ENCODE measurements around the gene ART3. TPM values are rescaled to one million over a fixed set of nuclear protein-coding genes. Genes with fewer than 3 reads are reported as not detected.

ART3 gene
- total RNA-seq, 1 donor from 2014 or later = not detected

DNA sequence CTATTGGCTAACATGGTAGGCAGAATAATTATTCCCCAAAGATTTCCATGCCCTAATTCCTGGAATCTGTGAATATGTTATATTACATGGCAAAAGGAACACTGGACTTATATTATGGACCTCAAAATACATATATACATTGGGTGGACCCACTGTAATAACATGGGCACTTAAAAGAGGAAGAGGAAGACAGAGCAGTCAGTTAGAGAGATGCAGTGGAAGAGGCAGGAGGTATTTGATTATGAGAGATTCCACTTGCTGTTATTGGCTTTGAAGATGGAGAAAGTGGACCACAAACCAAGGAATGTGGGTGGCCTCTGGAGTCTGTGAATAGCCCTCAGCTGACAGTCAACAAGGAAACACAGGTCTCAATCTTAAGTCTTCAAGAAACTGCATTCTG, 14.0 kb upstream of the ART3 start:
- ATAC-seq (ENCODE audit: low read depth) (no peak), DNase-seq (no peak)
- POLR2A ChIA-PET = interaction anchor here (1.0 kb wide), 1 partner anchor 70 kb away, joined by 3 read pairs; the partner anchor contains the start of gene SDAD1
- no peaks in the 10 kb centered on the region for H3K27me3 Mint-ChIP-seq
- H3K36me3 Mint-ChIP-seq (ENCODE audit: low read depth) = no peaks in the 10 kb centered on the region
- CTCF ChIA-PET = interaction anchor here (0.7 kb wide), 1 partner anchor 63 kb away, joined by 3 read pairs; no protein-coding TSS in a partner anchor
- intact Hi-C loops (cut with micrococcal nuclease) = loop anchor here (2.0 kb wide), 1 partner anchor 38 kb away; the partner anchor contains the start of gene CXCL10
- no peak overlapping the region for H3K4me3 Mint-ChIP-seq
- H3K27ac Mint-ChIP-seq = peak overlapping the region; percentile 42
- peaks cover 52% of the 10 kb centered on the region for H3K4me1 Mint-ChIP-seq
- no peaks in the 10 kb centered on the region for H3K9me3 Mint-ChIP-seq
- no peak for TF ChIP-seq CTCF (IDR thresholded peaks at IDR 0.05)

GRCh38 chr4:76061421-76061820, 13.1 kb upstream of the ART3 start:
- Mint-ChIP-seq H3K36me3 (ENCODE audit: low read depth) (no peaks in the 10 kb centered on the region), H3K4me3 (no peak overlapping the region), H3K9me3 (no peaks in the 10 kb centered on the region), H3K27ac (peak overlapping the region; percentile 75), H3K4me1 (peaks cover 43% of the 10 kb centered on the region), H3K27me3 (no peaks in the 10 kb centered on the region)
- ChIA-PET CTCF (interaction anchor here (0.9 to 4.1 kb wide), 3 partner anchors 65 to 144 kb away, joined by 4 to 58 read pairs (median 8); partner anchors contain the start of gene SDAD1), POLR2A (interaction anchor here (0.8 to 2.5 kb wide), 6 partner anchors 46 to 138 kb away, joined by 3 to 23 read pairs (median 8); partner anchors contain the start of genes NAAA, NUP54 and SDAD1)
- ATAC-seq (ENCODE audit: low read depth) = no peak
- intact Hi-C loops (cut with micrococcal nuclease) = loop anchor here (2.0 kb wide), 1 partner anchor 39 kb away; the partner anchor contains the start of gene CXCL10
- TF ChIP-seq CTCF (IDR thresholded peaks at IDR 0.05) = no peak
- no peak for DNase-seq

DNA sequence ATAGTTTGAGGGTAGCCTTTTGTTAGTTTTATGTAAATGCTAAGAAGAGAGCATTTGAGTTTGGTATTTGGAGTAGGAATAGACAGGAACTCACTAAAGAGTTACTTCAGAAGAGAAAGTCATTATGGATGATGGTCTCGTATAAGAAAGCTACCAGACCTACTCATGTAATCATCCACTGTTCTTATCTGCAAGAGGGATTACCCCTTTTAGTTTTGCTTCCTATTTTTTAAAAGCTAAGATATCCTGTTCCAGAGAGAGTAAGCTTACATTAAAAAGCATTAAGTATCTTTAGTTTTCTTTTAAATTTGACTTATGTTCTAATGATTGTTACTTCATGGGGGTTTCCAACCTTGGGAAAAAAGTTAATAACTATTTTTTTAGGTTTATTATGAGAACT, 12.5 kb upstream of the ART3 start:
- H3K4me1 Mint-ChIP-seq = peaks cover 42% of the 10 kb centered on the region
- H3K4me3 Mint-ChIP-seq = peak overlapping the region; percentile 49
- no peaks in the 10 kb centered on the region for H3K36me3 Mint-ChIP-seq (ENCODE audit: low read depth)
- intact Hi-C loops (cut with micrococcal nuclease) = loop anchor here (2.0 kb wide), 1 partner anchor 39 kb away; the partner anchor contains the start of gene CXCL10
- CTCF ChIA-PET = interaction anchor here (0.9 to 4.1 kb wide), 3 partner anchors 66 to 144 kb away, joined by 4 to 58 read pairs (median 8); partner anchors contain the start of gene SDAD1
- no peak for DNase-seq
- POLR2A ChIA-PET = interaction anchor here (0.6 to 2.5 kb wide), 12 partner anchors 8 to 1800 kb away, joined by 3 to 23 read pairs (median 6); partner anchors contain the start of genes NAAA, NUP54 and SDAD1
- H3K27ac Mint-ChIP-seq = peak overlapping the region; percentile 75
- H3K27me3 Mint-ChIP-seq = no peaks in the 10 kb centered on the region
- TF ChIP-seq CTCF (IDR thresholded peaks at IDR 0.05) = no peak
- ATAC-seq (ENCODE audit: low read depth) = peak; percentile 96
- no peaks in the 10 kb centered on the region for H3K9me3 Mint-ChIP-seq

GRCh38 chr4:76066546-76066945, 8.0 kb upstream of the ART3 start:
- no peak for ATAC-seq (ENCODE audit: low read depth)
- DNase-seq = no peak
- ChIA-PET POLR2A (interaction anchor here (1.0 kb wide), 1 partner anchor 82 kb away, joined by 3 read pairs; the partner anchor contains the start of gene NUP54), CTCF (interaction anchor here (1.1 to 6.6 kb wide), 6 partner anchors 71 to 171 kb away, joined by 3 to 117 read pairs (median 6); no protein-coding TSS in a partner anchor)
- TF ChIP-seq CTCF (IDR thresholded peaks at IDR 0.05) = no peak
- Mint-ChIP-seq H3K36me3 (ENCODE audit: low read depth) (no peaks in the 10 kb centered on the region), H3K27ac (no peak overlapping the region), H3K4me1 (peaks cover 10% of the 10 kb centered on the region), H3K4me3 (no peak overlapping the region), H3K27me3 (no peaks in the 10 kb centered on the region), H3K9me3 (no peaks in the 10 kb centered on the region)
- intact Hi-C loops (cut with micrococcal nuclease) = loop anchor here (5.0 kb wide), 1 partner anchor 81 kb away; the partner anchor contains the start of gene NUP54

GRCh38 chr4:76067652-76068286, 6.7 kb upstream of the ART3 start:
- no peak overlapping the region for H3K4me3 Mint-ChIP-seq
- H3K4me1 Mint-ChIP-seq = peaks cover 3% of the 10 kb centered on the region
- TF ChIP-seq CTCF (IDR thresholded peaks at IDR 0.05) = no peak
- intact Hi-C loops (cut with micrococcal nuclease) = loop anchor here (1.0 to 5.0 kb wide), 4 partner anchors 72 to 172 kb away; partner anchors contain the start of gene NUP54
- no peaks in the 10 kb centered on the region for H3K27me3 Mint-ChIP-seq
- no peak overlapping the region for H3K27ac Mint-ChIP-seq
- no peaks in the 10 kb centered on the region for H3K36me3 Mint-ChIP-seq (ENCODE audit: low read depth)
- ATAC-seq (ENCODE audit: low read depth) = peak; percentile 87
- no peaks in the 10 kb centered on the region for H3K9me3 Mint-ChIP-seq
- POLR2A ChIA-PET = no interaction called here
- CTCF ChIA-PET = interaction anchor here (0.9 to 6.6 kb wide), 8 partner anchors 13 to 172 kb away, joined by 3 to 117 read pairs (median 5); partner anchors contain the start of gene SDAD1
- DNase-seq = peak; percentile 25
